ENCODE results near the gene CXXC5.

The CXXC5 gene

GRCh38 chr5:139641116-139642080 is 6.8 kb upstream of the CXXC5 start:
- no peak for DNase-seq (ENCODE audit: low spot score)
- peak overlapping the region; percentile 20; the same call in 1 of the 2 replicates for H3K27ac ChIP-seq
- ChIA-PET POLR2A (ENCODE audit: low non-redundant PET) (no interaction called here), CTCF (interaction anchor here (1.1 to 3.2 kb wide), 3 partner anchors 8 to 124 kb away, joined by 3 to 19 read pairs (median 5); no protein-coding TSS in a partner anchor)
- TF ChIP-seq, protein P1, sequence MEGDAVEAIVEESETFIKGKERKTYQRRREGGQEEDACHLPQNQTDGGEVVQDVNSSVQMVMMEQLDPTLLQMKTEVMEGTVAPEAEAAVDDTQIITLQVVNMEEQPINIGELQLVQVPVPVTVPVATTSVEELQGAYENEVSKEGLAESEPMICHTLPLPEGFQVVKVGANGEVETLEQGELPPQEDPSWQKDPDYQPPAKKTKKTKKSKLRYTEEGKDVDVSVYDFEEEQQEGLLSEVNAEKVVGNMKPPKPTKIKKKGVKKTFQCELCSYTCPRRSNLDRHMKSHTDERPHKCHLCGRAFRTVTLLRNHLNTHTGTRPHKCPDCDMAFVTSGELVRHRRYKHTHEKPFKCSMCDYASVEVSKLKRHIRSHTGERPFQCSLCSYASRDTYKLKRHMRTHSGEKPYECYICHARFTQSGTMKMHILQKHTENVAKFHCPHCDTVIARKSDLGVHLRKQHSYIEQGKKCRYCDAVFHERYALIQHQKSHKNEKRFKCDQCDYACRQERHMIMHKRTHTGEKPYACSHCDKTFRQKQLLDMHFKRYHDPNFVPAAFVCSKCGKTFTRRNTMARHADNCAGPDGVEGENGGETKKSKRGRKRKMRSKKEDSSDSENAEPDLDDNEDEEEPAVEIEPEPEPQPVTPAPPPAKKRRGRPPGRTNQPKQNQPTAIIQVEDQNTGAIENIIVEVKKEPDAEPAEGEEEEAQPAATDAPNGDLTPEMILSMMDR (conservative IDR thresholded peaks at IDR 0.05; ENCODE audit: low read depth) = no peak

DNA sequence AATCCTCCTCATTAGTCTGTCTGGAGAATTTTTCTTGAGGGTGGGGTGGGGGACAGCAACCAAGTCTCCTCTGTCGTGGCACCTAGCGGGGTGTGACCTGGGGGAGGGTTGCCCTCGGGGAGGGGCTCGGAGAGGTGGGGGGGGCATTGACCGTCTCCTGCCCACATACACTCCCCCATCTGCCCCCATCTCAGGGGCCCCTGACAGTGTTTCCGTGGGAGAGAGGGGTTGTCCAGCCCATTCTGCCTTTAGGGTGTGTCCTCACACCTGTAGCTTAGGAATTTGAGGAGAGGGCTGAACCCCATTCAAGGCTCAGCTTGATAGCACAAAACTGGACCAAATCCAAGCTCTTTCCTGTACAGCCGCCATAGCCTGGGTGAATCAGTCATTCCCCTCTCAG is 5.9 kb upstream of the CXXC5 start:
- DNase-seq (ENCODE audit: low spot score) = no peak
- TF ChIP-seq, protein P1 (conservative IDR thresholded peaks at IDR 0.05; ENCODE audit: low read depth) = no peak
- H3K27ac ChIP-seq = no peak overlapping the region
- POLR2A ChIA-PET (ENCODE audit: low non-redundant PET) = no interaction called here
- CTCF ChIA-PET = interaction anchor here (1.1 to 1.2 kb wide), 2 partner anchors 9 to 34 kb away, joined by 3 to 5 read pairs; no protein-coding TSS in a partner anchor

- no peak for DNase-seq (ENCODE audit: low spot score)
- H3K27ac ChIP-seq = peak overlapping the region; percentile 17; the same call in 1 of the 2 replicates
- TF ChIP-seq, protein P1 (conservative IDR thresholded peaks at IDR 0.05; ENCODE audit: low read depth) = no peak
- POLR2A ChIA-PET (ENCODE audit: low non-redundant PET) = no interaction called here
- CTCF ChIA-PET = interaction anchor here (0.5 to 1.0 kb wide), 3 partner anchors 10 to 122 kb away, joined by 3 to 5 read pairs (median 4); no protein-coding TSS in a partner anchor
These were observed 5.0 kb upstream of the CXXC5 start for GRCh38 chr5:139642891-139643871.

DNA sequence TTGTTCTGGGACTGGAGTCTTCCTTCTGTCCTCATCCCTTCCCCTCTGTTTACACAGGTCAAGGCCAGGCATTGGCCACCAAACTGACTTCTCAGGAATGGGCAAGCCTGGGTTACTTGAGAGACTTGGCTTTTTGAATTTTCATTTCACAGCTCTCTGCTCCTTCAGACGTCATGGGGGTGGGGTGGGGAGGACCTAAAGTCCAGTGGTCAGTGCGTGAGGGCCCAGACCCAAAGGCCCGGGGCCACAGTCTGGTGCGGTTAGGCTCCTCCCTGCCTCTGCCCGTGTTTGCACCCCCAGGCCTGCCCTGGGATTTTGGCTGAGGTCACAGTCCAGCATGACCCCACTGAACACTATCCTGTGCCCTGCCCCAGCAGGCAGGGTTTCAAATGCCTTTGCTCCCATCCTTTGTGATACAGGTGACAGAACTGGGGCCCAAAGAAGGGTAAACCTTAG is 4.1 kb upstream of the CXXC5 start:
- no peak for DNase-seq (ENCODE audit: low spot score)
- TF ChIP-seq, protein P1 (conservative IDR thresholded peaks at IDR 0.05; ENCODE audit: low read depth) = no peak
- CTCF ChIA-PET = interaction anchor here (0.6 to 1.5 kb wide), 5 partner anchors 8 to 144 kb away, joined by 3 to 5 read pairs (median 4); no protein-coding TSS in a partner anchor
- POLR2A ChIA-PET (ENCODE audit: low non-redundant PET) = no interaction called here
- H3K27ac ChIP-seq = no peak overlapping the region

DNA sequence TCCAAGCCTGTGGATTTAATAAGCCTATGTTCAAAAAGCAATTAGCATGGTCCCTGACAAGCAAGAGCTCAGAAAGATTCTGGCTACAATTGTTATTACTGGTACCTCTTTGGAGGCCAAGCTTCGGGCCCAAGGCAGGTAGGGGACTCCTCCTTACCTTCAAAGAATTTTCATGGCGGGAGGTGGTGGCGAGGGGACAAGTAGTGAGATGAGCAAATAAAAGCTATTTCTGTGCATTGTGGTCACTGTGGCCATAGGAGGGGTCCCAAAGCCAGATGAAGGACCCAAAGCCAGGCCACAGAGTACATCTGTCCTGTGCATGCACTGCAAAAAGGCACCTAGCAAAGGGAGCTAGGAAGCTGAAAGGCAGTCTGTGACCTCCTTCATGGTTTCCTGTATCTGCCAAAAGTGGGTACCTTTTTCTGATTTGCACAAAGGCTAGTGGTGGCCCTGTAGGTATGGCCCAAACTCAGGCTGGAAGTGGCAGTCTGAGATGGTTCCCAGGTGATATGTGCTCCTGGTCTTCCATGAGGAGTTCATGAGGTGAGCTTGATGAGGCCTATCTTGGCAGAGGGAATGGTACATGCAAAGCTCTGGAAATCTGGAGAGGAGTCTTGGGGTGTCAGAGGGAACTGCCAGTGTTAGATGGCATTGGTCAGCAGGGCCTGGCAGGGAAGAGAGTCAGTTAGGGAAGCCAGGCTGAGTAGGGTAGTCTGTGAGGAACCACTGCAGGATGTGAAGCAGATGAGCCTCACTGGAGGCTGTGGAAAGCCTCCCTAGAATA is 3.3 kb upstream of the CXXC5 start:
- ChIA-PET CTCF (interaction anchor here (0.6 to 2.4 kb wide), 6 partner anchors 9 to 143 kb away, joined by 3 to 15 read pairs (median 4); no protein-coding TSS in a partner anchor), POLR2A (ENCODE audit: low non-redundant PET) (no interaction called here)
- TF ChIP-seq, protein P1 (conservative IDR thresholded peaks at IDR 0.05; ENCODE audit: low read depth) = no peak
- no peak for DNase-seq (ENCODE audit: low spot score)
- no peak overlapping the region for H3K27ac ChIP-seq
